Lower lobe of right lung (tissue), 2 donors: Measurements from ENCODE around the gene CPA4. TPM values are rescaled to one million over a fixed set of nuclear protein-coding genes. Genes with fewer than 3 reads are reported as not detected.

Experiments
- ATAC-seq, 2 donors: fragments of 200-7000 bp; cut with Tn5 transposase; one replicate each; pipeline ENCODE4 v1.9.1; 2020 to 2022; ENCODE audit warnings: mild to moderate bottlenecking in 2 of 2, moderate library complexity in 2 of 2
- DNase-seq: peaks from one replicate; pipeline ENCODE4 v3.0.0-alpha.2; 2020
- H3K27ac ChIP-seq: fragments of 200-600 bp; one replicate; pipeline ENCODE4 v1.8.0; 2022
- H3K27me3 ChIP-seq: fragments of 200-600 bp; one replicate; pipeline ENCODE4 v1.8.0; 2022; ENCODE audit warnings: low read depth
- H3K36me3 ChIP-seq: fragments of 200-600 bp; one replicate; pipeline ENCODE4 v1.8.0; 2022; ENCODE audit warnings: mild to moderate bottlenecking
- H3K4me1 ChIP-seq: fragments of 200-600 bp; one replicate; pipeline ENCODE4 v1.8.0; 2022
- H3K4me3 ChIP-seq: fragments of 200-600 bp; one replicate; pipeline ENCODE4 v1.8.0; 2022; ENCODE audit warnings: mild to moderate bottlenecking
- H3K9me3 ChIP-seq: fragments of 200-600 bp; one replicate; pipeline ENCODE4 v1.8.0; 2022
- intact Hi-C: fragments of 100-400 bp; cut with DNase I; formaldehyde crosslinking; loops from one replicate; pipeline ENCODE4 v1.11.0; 2022
- total RNA-seq: library from RNA; stranded (reverse); fragmentation: NEBNext Ultra II Directional; extraction: Animal tissue kit (Norgen Biotek cat#: 25700); gene quantifications from one replicate; pipeline ENCODE4 v1.2.1, GENCODE V29; 2021
- TF ChIP-seq, protein P1 (sequence below): fragments of 200-600 bp; IDR thresholded peaks from one replicate; pipeline ENCODE4 v1.8.0; 2022; ENCODE audit warnings: antibody characterized with exemption, mild to moderate bottlenecking
- donor health status: DM: no; HTN: yes; CAD: no; lungs with severe emphysema.

The CPA4 gene
- total RNA-seq, 1 donor from 2014 or later, result not detected

DNA sequence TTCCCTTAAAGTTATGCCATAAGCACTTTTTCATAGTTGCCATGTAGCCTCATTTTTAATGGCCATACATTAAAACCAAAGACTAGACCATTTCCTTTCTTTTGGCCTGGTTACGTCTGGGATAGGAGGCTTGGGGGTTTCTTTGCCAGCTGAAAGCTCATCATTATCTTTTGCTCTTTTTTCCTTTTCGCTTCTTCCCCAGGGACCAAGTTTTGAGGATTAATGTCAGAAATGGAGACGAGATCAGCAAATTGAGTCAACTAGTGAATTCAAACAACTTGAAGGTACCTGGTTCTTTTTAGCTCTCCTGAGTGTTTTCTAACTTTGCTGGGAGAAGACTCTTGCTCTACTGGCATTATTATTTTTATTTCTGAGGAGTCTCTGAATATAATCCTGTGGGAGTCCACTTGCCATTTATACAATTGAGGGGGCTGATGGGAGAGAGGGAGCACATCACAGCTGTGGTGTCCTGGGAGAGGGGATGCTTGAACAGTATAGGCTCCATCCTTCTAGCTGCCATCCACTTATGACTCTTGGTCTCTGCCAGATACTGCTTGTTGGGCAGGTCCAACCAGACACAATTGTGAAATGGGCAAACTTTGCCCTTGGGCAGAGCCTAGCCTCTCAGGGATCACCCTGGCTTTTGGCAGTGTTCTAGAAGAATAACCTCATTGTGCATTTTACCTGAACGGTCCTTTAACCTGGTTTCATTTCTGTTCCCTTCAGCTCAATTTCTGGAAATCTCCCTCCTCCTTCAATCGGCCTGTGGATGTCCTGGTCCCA lies 5.8 kb downstream of the CPA4 start:
- ATAC-seq (no peak), DNase-seq (no peak)
- no peak overlapping the region for H3K27ac ChIP-seq
- H3K4me1 ChIP-seq, result no peaks in the 10 kb centered on the region
- H3K36me3 ChIP-seq, result no peaks in the 10 kb centered on the region
- no peaks in the 10 kb centered on the region for H3K9me3 ChIP-seq
- no peaks in the 10 kb centered on the region for H3K27me3 ChIP-seq
- H3K4me3 ChIP-seq, result no peak overlapping the region
- intact Hi-C loops, result no loop called here
- TF ChIP-seq, protein P1, sequence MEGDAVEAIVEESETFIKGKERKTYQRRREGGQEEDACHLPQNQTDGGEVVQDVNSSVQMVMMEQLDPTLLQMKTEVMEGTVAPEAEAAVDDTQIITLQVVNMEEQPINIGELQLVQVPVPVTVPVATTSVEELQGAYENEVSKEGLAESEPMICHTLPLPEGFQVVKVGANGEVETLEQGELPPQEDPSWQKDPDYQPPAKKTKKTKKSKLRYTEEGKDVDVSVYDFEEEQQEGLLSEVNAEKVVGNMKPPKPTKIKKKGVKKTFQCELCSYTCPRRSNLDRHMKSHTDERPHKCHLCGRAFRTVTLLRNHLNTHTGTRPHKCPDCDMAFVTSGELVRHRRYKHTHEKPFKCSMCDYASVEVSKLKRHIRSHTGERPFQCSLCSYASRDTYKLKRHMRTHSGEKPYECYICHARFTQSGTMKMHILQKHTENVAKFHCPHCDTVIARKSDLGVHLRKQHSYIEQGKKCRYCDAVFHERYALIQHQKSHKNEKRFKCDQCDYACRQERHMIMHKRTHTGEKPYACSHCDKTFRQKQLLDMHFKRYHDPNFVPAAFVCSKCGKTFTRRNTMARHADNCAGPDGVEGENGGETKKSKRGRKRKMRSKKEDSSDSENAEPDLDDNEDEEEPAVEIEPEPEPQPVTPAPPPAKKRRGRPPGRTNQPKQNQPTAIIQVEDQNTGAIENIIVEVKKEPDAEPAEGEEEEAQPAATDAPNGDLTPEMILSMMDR, result no peak

DNA sequence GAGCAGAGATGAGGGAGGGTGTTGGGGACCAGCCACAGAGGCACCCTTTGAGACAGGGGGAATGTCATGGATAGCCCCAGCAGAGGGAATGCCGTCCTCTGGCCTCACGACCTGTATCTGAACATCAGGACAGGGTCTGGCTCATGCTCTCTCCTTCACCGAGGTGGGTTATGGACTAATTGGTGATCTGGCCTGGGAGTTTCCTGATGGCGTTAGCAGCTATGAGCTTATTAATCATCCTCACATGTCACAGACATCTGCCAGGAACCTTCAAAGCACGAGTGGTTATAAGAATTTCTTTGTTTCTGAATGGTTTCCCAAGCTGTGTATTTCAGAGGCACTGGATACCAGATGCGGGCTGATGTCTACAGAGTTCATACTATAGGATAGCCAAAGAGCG lies 6.9 kb downstream of the CPA4 start:
- no peak for DNase-seq
- intact Hi-C loops, result no loop called here
- no peak for ATAC-seq

DNA sequence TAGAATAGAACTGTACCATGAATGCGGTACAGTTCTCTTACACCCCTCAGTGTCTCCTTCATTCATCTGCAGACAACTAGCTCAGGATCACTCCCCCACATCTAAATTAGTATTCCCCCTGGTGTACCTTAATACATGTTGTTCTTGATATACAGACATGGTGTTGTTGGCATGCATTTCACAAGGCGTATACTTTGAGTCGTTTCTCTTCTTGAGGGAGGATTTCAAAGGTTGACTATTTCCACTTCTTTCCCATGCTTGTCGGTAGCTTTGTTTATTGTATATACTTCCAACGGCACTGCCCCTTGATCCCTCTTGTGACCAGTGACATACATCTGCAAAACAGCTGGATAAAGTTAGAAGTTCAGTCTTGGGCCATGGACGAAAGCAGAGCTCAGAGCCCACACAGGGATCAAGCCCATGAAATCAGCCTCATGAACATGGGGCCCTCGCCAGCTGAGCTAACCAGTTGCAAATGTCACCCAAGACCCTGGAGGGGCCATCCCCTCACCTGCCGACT lies 8.6 kb downstream of the CPA4 start:
- Histone ChIP-seq H3K27ac (no peak overlapping the region), H3K4me1 (no peaks in the 10 kb centered on the region), H3K27me3 (no peaks in the 10 kb centered on the region), H3K9me3 (no peaks in the 10 kb centered on the region), H3K36me3 (no peaks in the 10 kb centered on the region), H3K4me3 (no peak overlapping the region)
- intact Hi-C loops, result no loop called here
- TF ChIP-seq, protein P1, result no peak
- DNase-seq (no peak), ATAC-seq (no peak)

More for the DNA sequence above, 6.9 kb downstream of the CPA4 start:
- Histone ChIP-seq H3K27ac (no peak overlapping the region), H3K27me3 (no peaks in the 10 kb centered on the region), H3K4me3 (no peak overlapping the region), H3K4me1 (no peaks in the 10 kb centered on the region), H3K36me3 (no peaks in the 10 kb centered on the region), H3K9me3 (no peaks in the 10 kb centered on the region)
- TF ChIP-seq, protein P1, result no peak

DNA sequence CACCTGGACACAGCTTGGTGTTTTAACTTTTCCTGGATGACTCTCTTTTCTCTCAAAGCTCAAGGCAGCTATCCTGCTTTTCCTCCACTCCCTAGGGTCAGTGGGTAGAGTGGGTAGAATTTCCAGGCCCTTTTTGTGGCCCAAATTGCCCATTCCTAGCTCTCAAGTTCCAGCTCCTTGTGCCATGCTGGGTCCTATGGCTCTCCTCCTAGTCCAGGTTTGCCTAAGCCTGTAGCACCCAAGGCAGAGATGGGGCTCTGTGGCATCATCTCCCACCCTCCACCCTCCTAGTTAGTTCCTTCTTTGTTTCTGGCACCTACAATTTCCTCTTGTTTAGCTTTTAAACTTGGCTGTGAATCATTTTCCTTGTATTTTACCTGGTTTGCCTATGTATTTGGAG lies 9.7 kb downstream of the CPA4 start:
- Histone ChIP-seq H3K9me3 (no peaks in the 10 kb centered on the region), H3K36me3 (no peaks in the 10 kb centered on the region), H3K4me3 (no peak overlapping the region), H3K4me1 (no peaks in the 10 kb centered on the region), H3K27ac (no peak overlapping the region), H3K27me3 (no peaks in the 10 kb centered on the region)
- DNase-seq, result no peak
- intact Hi-C loops, result no loop called here
- TF ChIP-seq, protein P1, result no peak
- ATAC-seq, result no peak

DNA sequence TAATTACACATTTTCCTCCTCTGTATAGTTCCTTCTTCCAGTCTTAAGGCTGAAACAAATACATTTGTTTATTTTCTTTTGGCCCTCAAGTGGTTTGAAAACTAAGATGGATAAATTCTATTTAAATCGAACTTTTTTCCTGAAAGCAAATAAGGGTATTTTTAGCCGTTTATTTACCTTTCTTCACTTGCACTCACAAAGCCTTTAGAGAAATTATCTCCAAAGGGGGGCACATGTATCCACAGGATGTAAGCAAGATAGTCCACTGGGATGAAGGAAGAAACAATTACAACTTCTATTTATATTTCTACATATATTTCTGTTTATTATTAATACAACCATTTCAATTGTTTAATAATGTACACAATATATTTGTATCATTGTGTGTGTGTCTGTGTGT lies 10.2 kb downstream of the CPA4 start:
- H3K27ac ChIP-seq, result no peak overlapping the region
- intact Hi-C loops, result no loop called here
- no peak overlapping the region for H3K4me3 ChIP-seq
- no peaks in the 10 kb centered on the region for H3K9me3 ChIP-seq
- H3K27me3 ChIP-seq, result no peaks in the 10 kb centered on the region
- DNase-seq (no peak), ATAC-seq (no peak)
- H3K4me1 ChIP-seq, result no peaks in the 10 kb centered on the region
- H3K36me3 ChIP-seq, result no peaks in the 10 kb centered on the region
- TF ChIP-seq, protein P1, result no peak
